ENCODE results near the gene LRP5. TPM values are rescaled to one million over a fixed set of nuclear protein-coding genes. Genes with fewer than 3 reads are reported as not detected.
A peak's percentile ranks its signal among the peaks of the same experiment; 100 is the strongest.

LRP5 gene
- total and polyA plus RNA-seq, 9 of the 15 experiments (the other 6 are each of a cell fraction or from before 2014, with no cell fraction given), result 0.48 to 44.2 (median 13.5) TPM

DNA sequence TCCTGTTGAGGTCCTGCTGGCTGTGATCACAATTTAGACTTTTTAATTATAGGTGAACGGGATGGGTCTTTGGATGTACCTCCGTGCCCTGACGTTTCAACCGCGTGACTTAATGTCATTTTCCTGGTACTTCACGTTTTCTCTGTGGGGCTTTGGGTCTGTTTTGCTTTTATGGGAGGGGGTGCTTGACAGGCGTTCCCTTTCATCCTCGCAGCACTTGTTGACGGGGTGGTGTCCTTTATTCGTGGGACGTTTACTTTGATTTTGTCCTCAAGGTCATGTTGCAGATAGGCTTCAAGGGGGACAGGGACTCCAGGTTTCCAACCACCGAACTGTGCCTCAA, 149.2 kb downstream of the LRP5 start:
- POLR2A ChIA-PET, result interaction anchor here (1.5 to 1.7 kb wide), 2 partner anchors 12 to 22 kb away, joined by 4 to 6 read pairs; no protein-coding TSS in a partner anchor
- Histone ChIP-seq H3K4me1 (replicated peaks in 1 of 2; ENCODE audit: control insufficient read depth in 2 of 2, insufficient read depth in 2 of 2, low read length in 2 of 2) (peaks cover 6 to 19% of the 10 kb centered on the region in 2 experiments; a peak in 4 of 5 replicates), H3K4me3 (peak overlapping the region; percentile 62), H3K79me2 (ENCODE audit: control insufficient read depth, insufficient read depth, low read length) (peaks cover 60% of the 10 kb centered on the region), H3K27ac (ENCODE audit: extremely low read depth, low read depth, low read length) (peak overlapping the region; percentile 86), H2AFZ (ENCODE audit: low read depth, low read length) (no peak overlapping the region), H4K20me1 (replicated peaks; ENCODE audit: control insufficient read depth, insufficient read depth, low read length) (peaks cover 47% of the 10 kb centered on the region), H3K9me1 (ENCODE audit: control insufficient read depth, insufficient read depth, low read length) (no peaks in the 10 kb centered on the region), H3K9me3 (replicated peaks; ENCODE audit: control insufficient read depth, insufficient read depth, low read depth, low read length) (no peaks in the 10 kb centered on the region), H3K36me3 (ENCODE audit: control insufficient read depth, insufficient read depth, low read length) (peaks cover 23% of the 10 kb centered on the region; the same call in 2 of the 3 replicates), H3K9ac (ENCODE audit: insufficient read depth in 1 of 2, low read depth in 2 of 2, low read length in 2 of 2) (peak overlapping the region; percentile 77 to 98; a peak in 3 of 4 replicates), H3K4me2 (ENCODE audit: insufficient read depth, low read length) (peak overlapping the region; percentile 92), H3K27me3 (ENCODE audit: control insufficient read depth in 2 of 2, insufficient read depth in 2 of 2, low read length in 2 of 2) (no peaks in the 10 kb centered on the region)
- DNase-seq (ENCODE audit: extremely low read depth in 1 of 4, low spot score in 3 of 4), result no peak
- ATAC-seq, result no peak
- WGBS (ENCODE audit: insufficient coverage, low coverage, missing lambda C conversion rate), result 1% methylated on average over 12 of the region's 12 CpGs
- FAIRE-seq, result no peak
- intact Hi-C loops (cut with micrococcal nuclease) (no loop called here), in situ Hi-C loops (cut with MboI) (no loop called here)
- CTCF ChIA-PET (ENCODE audit: low intra/inter-chr PET ratio), result no interaction called here
- BruUV-seq (replicated peaks), result no TSS peak
- TF ChIP-seq ESRRA (IDR thresholded peaks at IDR 0.05; ENCODE audit: borderline replicate concordance, low read depth) (peak; percentile 78; the same call in 1 of the 2 replicates), ILK (tag; IDR thresholded peaks at IDR 0.05; ENCODE audit: borderline replicate concordance, low read depth) (no peak), HDAC1 (IDR thresholded peaks at IDR 0.05) (peak in 1 of 2 experiments; percentile 60; a peak in 1 of 4 replicates), SUPT5H (IDR thresholded peaks at IDR 0.05) (no peak), FOXK2 (conservative IDR thresholded peaks at IDR 0.05 in 1 of 2, IDR thresholded peaks at IDR 0.05 in 1 of 2; ENCODE audit: low read depth in 2 of 2) (0 out of 4 replicates have a peak, but pooled peaks of 1 of the 2 experiments have one; percentile 21), BCOR (IDR thresholded peaks at IDR 0.05) (no peak), ZNF778 (CRISPR knock-in tag; IDR thresholded peaks at IDR 0.05) (no peak), PHF21A (IDR thresholded peaks at IDR 0.05; ENCODE audit: borderline replicate concordance, low read depth) (0 out of 2 replicates have a peak, but pooled peaks have one; percentile 17)
- TF ChIP-seq, protein P1, sequence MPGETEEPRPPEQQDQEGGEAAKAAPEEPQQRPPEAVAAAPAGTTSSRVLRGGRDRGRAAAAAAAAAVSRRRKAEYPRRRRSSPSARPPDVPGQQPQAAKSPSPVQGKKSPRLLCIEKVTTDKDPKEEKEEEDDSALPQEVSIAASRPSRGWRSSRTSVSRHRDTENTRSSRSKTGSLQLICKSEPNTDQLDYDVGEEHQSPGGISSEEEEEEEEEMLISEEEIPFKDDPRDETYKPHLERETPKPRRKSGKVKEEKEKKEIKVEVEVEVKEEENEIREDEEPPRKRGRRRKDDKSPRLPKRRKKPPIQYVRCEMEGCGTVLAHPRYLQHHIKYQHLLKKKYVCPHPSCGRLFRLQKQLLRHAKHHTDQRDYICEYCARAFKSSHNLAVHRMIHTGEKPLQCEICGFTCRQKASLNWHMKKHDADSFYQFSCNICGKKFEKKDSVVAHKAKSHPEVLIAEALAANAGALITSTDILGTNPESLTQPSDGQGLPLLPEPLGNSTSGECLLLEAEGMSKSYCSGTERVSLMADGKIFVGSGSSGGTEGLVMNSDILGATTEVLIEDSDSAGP (CRISPR knock-in tag; IDR thresholded peaks at IDR 0.05), result peak; percentile 14; the same call in 1 of the 2 replicates
- TF ChIP-seq, protein P2, sequence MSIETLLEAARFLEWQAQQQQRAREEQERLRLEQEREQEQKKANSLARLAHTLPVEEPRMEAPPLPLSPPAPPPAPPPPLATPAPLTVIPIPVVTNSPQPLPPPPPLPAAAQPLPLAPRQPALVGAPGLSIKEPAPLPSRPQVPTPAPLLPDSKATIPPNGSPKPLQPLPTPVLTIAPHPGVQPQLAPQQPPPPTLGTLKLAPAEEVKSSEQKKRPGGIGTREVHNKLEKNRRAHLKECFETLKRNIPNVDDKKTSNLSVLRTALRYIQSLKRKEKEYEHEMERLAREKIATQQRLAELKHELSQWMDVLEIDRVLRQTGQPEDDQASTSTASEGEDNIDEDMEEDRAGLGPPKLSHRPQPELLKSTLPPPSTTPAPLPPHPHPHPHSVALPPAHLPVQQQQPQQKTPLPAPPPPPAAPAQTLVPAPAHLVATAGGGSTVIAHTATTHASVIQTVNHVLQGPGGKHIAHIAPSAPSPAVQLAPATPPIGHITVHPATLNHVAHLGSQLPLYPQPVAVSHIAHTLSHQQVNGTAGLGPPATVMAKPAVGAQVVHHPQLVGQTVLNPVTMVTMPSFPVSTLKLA (conservative IDR thresholded peaks at IDR 0.05), result peak in 1 of 2 experiments; percentile 48; a peak in 1 of 4 replicates
- TF ChIP-seq, protein P3, sequence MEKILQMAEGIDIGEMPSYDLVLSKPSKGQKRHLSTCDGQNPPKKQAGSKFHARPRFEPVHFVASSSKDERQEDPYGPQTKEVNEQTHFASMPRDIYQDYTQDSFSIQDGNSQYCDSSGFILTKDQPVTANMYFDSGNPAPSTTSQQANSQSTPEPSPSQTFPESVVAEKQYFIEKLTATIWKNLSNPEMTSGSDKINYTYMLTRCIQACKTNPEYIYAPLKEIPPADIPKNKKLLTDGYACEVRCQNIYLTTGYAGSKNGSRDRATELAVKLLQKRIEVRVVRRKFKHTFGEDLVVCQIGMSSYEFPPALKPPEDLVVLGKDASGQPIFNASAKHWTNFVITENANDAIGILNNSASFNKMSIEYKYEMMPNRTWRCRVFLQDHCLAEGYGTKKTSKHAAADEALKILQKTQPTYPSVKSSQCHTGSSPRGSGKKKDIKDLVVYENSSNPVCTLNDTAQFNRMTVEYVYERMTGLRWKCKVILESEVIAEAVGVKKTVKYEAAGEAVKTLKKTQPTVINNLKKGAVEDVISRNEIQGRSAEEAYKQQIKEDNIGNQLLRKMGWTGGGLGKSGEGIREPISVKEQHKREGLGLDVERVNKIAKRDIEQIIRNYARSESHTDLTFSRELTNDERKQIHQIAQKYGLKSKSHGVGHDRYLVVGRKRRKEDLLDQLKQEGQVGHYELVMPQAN (IDR thresholded peaks at IDR 0.05; ENCODE audit: borderline replicate concordance), result peak; percentile 81
- TF ChIP-seq, protein P4, sequence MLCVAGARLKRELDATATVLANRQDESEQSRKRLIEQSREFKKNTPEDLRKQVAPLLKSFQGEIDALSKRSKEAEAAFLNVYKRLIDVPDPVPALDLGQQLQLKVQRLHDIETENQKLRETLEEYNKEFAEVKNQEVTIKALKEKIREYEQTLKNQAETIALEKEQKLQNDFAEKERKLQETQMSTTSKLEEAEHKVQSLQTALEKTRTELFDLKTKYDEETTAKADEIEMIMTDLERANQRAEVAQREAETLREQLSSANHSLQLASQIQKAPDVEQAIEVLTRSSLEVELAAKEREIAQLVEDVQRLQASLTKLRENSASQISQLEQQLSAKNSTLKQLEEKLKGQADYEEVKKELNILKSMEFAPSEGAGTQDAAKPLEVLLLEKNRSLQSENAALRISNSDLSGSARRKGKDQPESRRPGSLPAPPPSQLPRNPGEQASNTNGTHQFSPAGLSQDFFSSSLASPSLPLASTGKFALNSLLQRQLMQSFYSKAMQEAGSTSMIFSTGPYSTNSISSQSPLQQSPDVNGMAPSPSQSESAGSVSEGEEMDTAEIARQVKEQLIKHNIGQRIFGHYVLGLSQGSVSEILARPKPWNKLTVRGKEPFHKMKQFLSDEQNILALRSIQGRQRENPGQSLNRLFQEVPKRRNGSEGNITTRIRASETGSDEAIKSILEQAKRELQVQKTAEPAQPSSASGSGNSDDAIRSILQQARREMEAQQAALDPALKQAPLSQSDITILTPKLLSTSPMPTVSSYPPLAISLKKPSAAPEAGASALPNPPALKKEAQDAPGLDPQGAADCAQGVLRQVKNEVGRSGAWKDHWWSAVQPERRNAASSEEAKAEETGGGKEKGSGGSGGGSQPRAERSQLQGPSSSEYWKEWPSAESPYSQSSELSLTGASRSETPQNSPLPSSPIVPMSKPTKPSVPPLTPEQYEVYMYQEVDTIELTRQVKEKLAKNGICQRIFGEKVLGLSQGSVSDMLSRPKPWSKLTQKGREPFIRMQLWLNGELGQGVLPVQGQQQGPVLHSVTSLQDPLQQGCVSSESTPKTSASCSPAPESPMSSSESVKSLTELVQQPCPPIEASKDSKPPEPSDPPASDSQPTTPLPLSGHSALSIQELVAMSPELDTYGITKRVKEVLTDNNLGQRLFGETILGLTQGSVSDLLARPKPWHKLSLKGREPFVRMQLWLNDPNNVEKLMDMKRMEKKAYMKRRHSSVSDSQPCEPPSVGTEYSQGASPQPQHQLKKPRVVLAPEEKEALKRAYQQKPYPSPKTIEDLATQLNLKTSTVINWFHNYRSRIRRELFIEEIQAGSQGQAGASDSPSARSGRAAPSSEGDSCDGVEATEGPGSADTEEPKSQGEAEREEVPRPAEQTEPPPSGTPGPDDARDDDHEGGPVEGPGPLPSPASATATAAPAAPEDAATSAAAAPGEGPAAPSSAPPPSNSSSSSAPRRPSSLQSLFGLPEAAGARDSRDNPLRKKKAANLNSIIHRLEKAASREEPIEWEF (CRISPR knock-in tag; IDR thresholded peaks at IDR 0.05), result no peak

Data from K562 (cell line).